K562 (cell line): ENCODE results near the gene UBE2QL1.

Source experiments
- ETV6 ChIP-seq, 3 experiments: fragments of 150-350 bp in 1 of 3; sonication (generic) in 1 of 3; formaldehyde crosslinking in 1 of 3; IDR thresholded peaks; 2 replicates each; pipeline versions ENCODE4 v1.6.1 to v1.8.0; 2014 to 2022; ENCODE audit warnings: borderline replicate concordance in 2 of 3, low read depth in 2 of 3, antibody characterized with exemption in 1 of 3, low read length in 1 of 3, mild to moderate bottlenecking in 1 of 3, missing genetic modification reagents in 1 of 3
- ZNF23 ChIP-seq: fragments of 250-450 bp; sonication (Bioruptor Pico); IDR thresholded peaks from 2 replicates; pipeline ENCODE4 v1.4.0; 2020; ENCODE audit warnings: mild to moderate bottlenecking
- TF ChIP-seq, protein P1 (sequence below), 3 experiments: IDR thresholded peaks in 2 of 3; conservative IDR thresholded peaks in 1 of 3; 2 replicates each; pipeline ENCODE4 v1.5.1; 2011 to 2012; ENCODE audit warnings: low read length in 3 of 3, mild to moderate bottlenecking in 3 of 3, control low read depth in 2 of 3, improper control_type of control experiment in 1 of 3, inconsistent platforms in 1 of 3, low read depth in 1 of 3, mixed read lengths in 1 of 3, moderate library complexity in 1 of 3; ENCODE audit not compliant: insufficient read depth in 2 of 3

DNA sequence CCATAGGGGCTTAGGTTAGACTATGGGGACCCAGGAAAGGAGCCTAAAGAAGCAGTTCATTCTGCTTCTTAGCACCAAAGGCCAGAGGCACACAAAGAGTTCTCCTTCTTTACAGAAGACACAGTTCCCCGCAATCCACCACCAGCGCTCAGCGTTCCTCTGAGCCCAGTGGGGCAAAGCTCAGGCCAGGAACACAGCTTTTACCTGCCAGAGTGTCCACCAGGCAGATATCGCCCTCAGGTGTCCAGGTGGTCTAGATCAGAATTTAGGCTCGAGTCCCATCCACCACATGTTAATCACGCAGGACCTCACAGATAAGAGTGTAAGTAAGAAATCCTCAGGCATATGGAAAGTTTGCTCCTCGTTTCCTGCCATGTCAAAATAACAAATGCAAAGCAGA is 53.0 kb downstream of the UBE2QL1 start:
- TF ChIP-seq ETV6 (IDR thresholded peaks at IDR 0.05; ENCODE audit: borderline replicate concordance in 1 of 2, low read depth in 2 of 2, low read length in 1 of 2) = no peak
- no peak for TF ChIP-seq ETV6 (CRISPR knock-in tag; IDR thresholded peaks at IDR 0.05; ENCODE audit: borderline replicate concordance)
- TF ChIP-seq, protein P1, sequence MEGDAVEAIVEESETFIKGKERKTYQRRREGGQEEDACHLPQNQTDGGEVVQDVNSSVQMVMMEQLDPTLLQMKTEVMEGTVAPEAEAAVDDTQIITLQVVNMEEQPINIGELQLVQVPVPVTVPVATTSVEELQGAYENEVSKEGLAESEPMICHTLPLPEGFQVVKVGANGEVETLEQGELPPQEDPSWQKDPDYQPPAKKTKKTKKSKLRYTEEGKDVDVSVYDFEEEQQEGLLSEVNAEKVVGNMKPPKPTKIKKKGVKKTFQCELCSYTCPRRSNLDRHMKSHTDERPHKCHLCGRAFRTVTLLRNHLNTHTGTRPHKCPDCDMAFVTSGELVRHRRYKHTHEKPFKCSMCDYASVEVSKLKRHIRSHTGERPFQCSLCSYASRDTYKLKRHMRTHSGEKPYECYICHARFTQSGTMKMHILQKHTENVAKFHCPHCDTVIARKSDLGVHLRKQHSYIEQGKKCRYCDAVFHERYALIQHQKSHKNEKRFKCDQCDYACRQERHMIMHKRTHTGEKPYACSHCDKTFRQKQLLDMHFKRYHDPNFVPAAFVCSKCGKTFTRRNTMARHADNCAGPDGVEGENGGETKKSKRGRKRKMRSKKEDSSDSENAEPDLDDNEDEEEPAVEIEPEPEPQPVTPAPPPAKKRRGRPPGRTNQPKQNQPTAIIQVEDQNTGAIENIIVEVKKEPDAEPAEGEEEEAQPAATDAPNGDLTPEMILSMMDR (IDR thresholded peaks at IDR 0.05 in 2 of 3, conservative IDR thresholded peaks at IDR 0.05 in 1 of 3; ENCODE audit: insufficient read depth in 2 of 3, low read depth in 1 of 3, low read length in 3 of 3) = no peak
- TF ChIP-seq ZNF23 (CRISPR knock-in tag) = no peak
